OCI-LY1 (cell line): Measurements from ENCODE around the gene G2E3.

Experiments
- EZH2 ChIP-seq: fragments of 200-600 bp; sonication (generic), shearing (Covaris generic); IDR thresholded peaks from 2 replicates; pipeline ENCODE4 v1.8.0; 2017; ENCODE audit warnings: borderline replicate concordance, mixed run types, mild to moderate bottlenecking, antibody characterized with exemption, low read length, moderate library complexity, mixed read lengths
- TF ChIP-seq, protein P1 (sequence below): fragments of 200-600 bp; sonication (generic), shearing (Covaris generic); IDR thresholded peaks from 2 replicates; pipeline ENCODE4 v1.5.1; 2017; ENCODE audit warnings: mild to moderate bottlenecking, antibody characterized with exemption, low read length, moderate library complexity, mixed read lengths

DNA sequence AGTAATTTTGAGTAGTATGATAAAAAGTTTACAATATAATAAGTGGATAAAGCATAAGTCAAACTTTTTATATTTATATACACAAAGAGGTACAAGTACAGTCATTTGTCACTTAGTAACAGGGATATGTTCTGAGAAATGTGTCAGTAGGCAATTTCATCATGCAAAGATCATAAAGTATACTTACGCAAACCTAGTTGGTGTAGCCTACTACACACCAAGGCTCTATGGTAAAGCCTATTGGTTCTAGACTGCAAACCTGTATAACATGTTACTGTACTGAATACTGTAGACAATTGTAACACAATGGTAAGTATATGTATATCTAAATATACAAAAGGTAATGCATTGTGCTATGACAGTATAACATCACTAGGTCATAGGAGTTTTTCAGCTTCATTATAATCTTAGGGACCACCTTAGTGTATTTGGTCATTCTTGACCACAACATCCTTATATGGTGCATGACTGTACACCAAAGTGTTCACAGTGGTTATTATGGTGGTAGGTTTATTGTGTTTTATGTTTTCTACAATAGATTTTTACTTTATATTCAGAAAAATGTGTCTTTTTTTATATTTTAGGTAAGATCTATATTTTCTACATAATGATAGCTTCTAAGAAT lies 48.3 kb downstream of the G2E3 start:
- TF ChIP-seq, protein P1, sequence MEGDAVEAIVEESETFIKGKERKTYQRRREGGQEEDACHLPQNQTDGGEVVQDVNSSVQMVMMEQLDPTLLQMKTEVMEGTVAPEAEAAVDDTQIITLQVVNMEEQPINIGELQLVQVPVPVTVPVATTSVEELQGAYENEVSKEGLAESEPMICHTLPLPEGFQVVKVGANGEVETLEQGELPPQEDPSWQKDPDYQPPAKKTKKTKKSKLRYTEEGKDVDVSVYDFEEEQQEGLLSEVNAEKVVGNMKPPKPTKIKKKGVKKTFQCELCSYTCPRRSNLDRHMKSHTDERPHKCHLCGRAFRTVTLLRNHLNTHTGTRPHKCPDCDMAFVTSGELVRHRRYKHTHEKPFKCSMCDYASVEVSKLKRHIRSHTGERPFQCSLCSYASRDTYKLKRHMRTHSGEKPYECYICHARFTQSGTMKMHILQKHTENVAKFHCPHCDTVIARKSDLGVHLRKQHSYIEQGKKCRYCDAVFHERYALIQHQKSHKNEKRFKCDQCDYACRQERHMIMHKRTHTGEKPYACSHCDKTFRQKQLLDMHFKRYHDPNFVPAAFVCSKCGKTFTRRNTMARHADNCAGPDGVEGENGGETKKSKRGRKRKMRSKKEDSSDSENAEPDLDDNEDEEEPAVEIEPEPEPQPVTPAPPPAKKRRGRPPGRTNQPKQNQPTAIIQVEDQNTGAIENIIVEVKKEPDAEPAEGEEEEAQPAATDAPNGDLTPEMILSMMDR, result no peak
- TF ChIP-seq EZH2, result no peak
